Suprapubic skin (tissue), 4 donors: Measurements from ENCODE around the gene TSSK2.

Source experiments
- CTCF ChIP-seq, 2 donors: fragments of 200-600 bp in 1 of 2; fragments of 450-650 bp in 1 of 2; sonication (generic) in 1 of 2; IDR thresholded peaks; one replicate each; pipeline ENCODE4 v1.5.1; 2016 to 2019; ENCODE audit warnings: antibody characterized with exemption in 2 of 2, mild to moderate bottlenecking in 1 of 2, moderate library complexity in 1 of 2
- POLR2A ChIP-seq, 2 donors: fragments of 450-650 bp; IDR thresholded peaks; one replicate each; pipeline ENCODE4 v1.6.1; 2017; ENCODE audit warnings: antibody characterized with exemption in 2 of 2, mild to moderate bottlenecking in 2 of 2, moderate library complexity in 2 of 2
- POLR2AphosphoS5 ChIP-seq, 3 donors: sonication (generic); formaldehyde crosslinking; IDR thresholded peaks; one replicate each; pipeline ENCODE4 v1.6.1; 2017; ENCODE audit warnings: antibody characterized with exemption in 3 of 3

GRCh38 chr22:19117111-19117512, 14.0 kb upstream of the TSSK2 start:
- TF ChIP-seq POLR2AphosphoS5 (IDR thresholded peaks at IDR 0.05) (no peak), CTCF (IDR thresholded peaks at IDR 0.05) (no peak), POLR2A (IDR thresholded peaks at IDR 0.05) (no peak)
